BLaER1 treated with 17β-estradiol and CSF1 and Interleukin-3, amounts not matched to agents 10 nM and 100 nM (cell line): ENCODE measurements around the gene PHACTR2.
A peak's percentile ranks its signal among the peaks of the same experiment; 100 is the strongest.
"Not testable (repeated sequence)": the region's sequence is repeated elsewhere in the genome, so short reads cannot be mapped to it uniquely, and the experiment has no call there.

Source experiments
- H3K27ac ChIP-seq, 11 experiments: shearing (Covaris generic); formaldehyde crosslinking; 2 replicates each; pipeline ENCODE4 v1.8.1; 2022
- H3K27me3 ChIP-seq, 11 experiments: shearing (Covaris generic); formaldehyde crosslinking; 2 replicates each; pipeline ENCODE4 v1.8.1; 2022
- H3K36me3 ChIP-seq, 11 experiments: shearing (Covaris generic); formaldehyde crosslinking; 2 replicates each; pipeline ENCODE4 v1.8.1; 2022
- H3K4me1 ChIP-seq, 10 experiments: shearing (Covaris generic); formaldehyde crosslinking; 2 replicates each; pipeline ENCODE4 v1.8.1; 2022
- H3K4me2 ChIP-seq, 11 experiments: shearing (Covaris generic); formaldehyde crosslinking; 2 replicates each; pipeline ENCODE4 v1.8.1; 2022
- H3K4me3 ChIP-seq, 10 experiments: shearing (Covaris generic); formaldehyde crosslinking; 2 replicates each; pipeline ENCODE4 v1.8.1; 2022
- H3K9ac ChIP-seq, 11 experiments: shearing (Covaris generic); formaldehyde crosslinking; 2 replicates each; pipeline ENCODE4 v1.8.1; 2022
- H3K9me3 ChIP-seq, 11 experiments: shearing (Covaris generic); formaldehyde crosslinking; replicated peaks in 1 of 11; 2 replicates each; pipeline ENCODE4 v1.8.1; 2022
- H4K20me1 ChIP-seq, 11 experiments: shearing (Covaris generic); formaldehyde crosslinking; 2 replicates each; pipeline ENCODE4 v1.8.1; 2022
- Cebpa-rat ChIP-seq, 11 experiments: shearing (Covaris generic); IDR thresholded peaks; 2 replicates each; pipeline ENCODE4 v1.8.1; 2022

Gene PHACTR2

DNA sequence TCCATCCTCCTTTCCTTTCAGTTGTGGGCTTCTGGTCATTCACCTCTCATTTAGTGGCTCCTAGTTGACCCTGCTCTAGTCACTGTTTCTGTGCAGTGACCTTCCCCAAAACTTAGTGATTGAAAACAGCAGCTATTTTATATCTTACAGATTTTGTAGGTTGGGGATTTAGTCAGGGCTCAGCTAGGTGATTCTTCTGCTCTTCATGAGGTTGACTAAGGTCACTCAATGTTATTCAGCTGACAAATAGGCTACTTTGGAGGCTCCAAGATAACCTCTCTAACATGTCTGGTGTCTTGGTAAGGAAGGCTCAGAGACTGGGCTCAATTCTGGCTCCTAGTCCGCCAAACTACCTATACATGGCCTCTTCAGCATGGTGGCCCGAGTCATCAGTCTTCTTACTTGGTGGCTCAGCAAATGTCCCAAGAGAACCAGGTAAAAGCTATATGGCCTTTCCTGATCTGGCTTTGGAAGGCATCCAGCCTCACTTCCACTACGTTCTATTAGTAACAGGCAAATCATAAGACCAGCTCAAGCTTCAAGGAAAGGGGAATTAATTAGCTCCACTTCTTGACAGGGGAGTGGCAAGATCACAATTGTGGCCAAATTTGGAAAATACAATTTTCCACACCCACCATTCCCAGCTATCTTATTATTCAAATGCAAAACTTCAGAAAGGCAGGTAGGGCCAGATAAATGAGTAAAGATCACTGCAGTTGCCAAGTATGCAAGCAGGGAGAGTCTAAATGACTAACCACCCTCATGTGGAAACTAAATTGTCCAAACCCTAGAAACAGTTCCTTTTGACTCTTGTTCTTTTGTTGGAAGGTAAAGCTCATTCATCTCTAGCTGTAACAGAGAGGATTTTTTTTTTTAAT, 114.9 kb downstream of the PHACTR2 start:
- TF ChIP-seq Cebpa-rat (IDR thresholded peaks at IDR 0.05): no peak
- Histone ChIP-seq H3K27ac (no peak overlapping the region), H3K9ac (no peak overlapping the region), H3K9me3 (peaks cover 0 to 13% (median 0%) of the 10 kb centered on the region in 11 experiments; a peak in 7 of 22 replicates), H3K27me3 (no peaks in the 10 kb centered on the region), H3K4me1 (no peaks in the 10 kb centered on the region), H3K4me3 (no peak overlapping the region), H4K20me1 (no peaks in the 10 kb centered on the region), H3K36me3 (peaks cover 0 to 56% (median 13%) of the 10 kb centered on the region in 11 experiments; a peak in 11 of 22 replicates), H3K4me2 (no peak overlapping the region)

- H3K4me3 ChIP-seq: no peak overlapping the region
- no peak for TF ChIP-seq Cebpa-rat (IDR thresholded peaks at IDR 0.05)
- H3K9me3 ChIP-seq: peaks cover 0 to 13% (median 0%) of the 10 kb centered on the region in 11 experiments; a peak in 7 of 22 replicates
- H3K27me3 ChIP-seq: no peaks in the 10 kb centered on the region
- no peak overlapping the region for H3K27ac ChIP-seq
- H3K4me1 ChIP-seq: no peaks in the 10 kb centered on the region
- H4K20me1 ChIP-seq: no peaks in the 10 kb centered on the region
- no peak overlapping the region for H3K4me2 ChIP-seq
- no peak overlapping the region for H3K9ac ChIP-seq
- H3K36me3 ChIP-seq: peaks cover 0 to 55% (median 13%) of the 10 kb centered on the region in 11 experiments; a peak in 11 of 22 replicates
These were observed 115.5 kb downstream of the PHACTR2 start for GRCh38 chr6:143793280-143793619.

DNA sequence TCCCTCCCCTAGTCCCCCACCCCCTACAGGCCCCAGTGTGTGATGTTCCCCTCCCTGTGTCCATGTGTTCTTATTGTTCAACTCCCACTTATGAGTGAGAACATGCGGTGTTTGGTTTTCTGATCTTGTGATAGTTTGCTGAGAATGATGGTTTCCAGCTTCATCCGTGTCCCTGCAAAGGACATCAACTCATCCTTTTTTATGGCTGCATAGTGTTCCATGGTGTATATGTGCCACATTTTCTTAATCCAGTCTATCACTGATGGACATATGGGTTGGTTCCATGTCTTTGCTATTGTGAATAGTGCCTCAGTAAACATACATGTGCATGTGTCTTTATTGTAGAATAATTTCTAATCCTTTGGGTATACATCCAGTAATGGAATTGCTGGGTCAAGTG, 118.8 kb downstream of the PHACTR2 start:
- not testable (repeated sequence) for H4K20me1 ChIP-seq, H3K4me3 ChIP-seq, H3K4me2 ChIP-seq, H3K27me3 ChIP-seq, H3K9ac ChIP-seq, H3K27ac ChIP-seq, H3K4me1 ChIP-seq
- Histone ChIP-seq H3K9me3 (peaks cover 0 to 42% (median 7%) of the 10 kb centered on the region in 11 experiments; a peak in 12 of 22 replicates), H3K36me3 (peaks cover 0 to 29% (median 0%) of the 10 kb centered on the region in 11 experiments; a peak in 8 of 22 replicates)

- not testable (repeated sequence) for H3K27ac ChIP-seq, H3K27me3 ChIP-seq, H4K20me1 ChIP-seq, H3K4me2 ChIP-seq, H3K9ac ChIP-seq, H3K4me3 ChIP-seq
- Histone ChIP-seq H3K9me3 (peaks cover 0 to 29% (median 7%) of the 10 kb centered on the region in 11 experiments; a peak in 11 of 22 replicates), H3K36me3 (peaks cover 0 to 15% (median 0%) of the 10 kb centered on the region in 11 experiments; a peak in 4 of 22 replicates), H3K4me1 (peaks cover 0 to 13% (median 0%) of the 10 kb centered on the region in 10 experiments; a peak in 5 of 20 replicates)
These were observed 120.7 kb downstream of the PHACTR2 start for GRCh38 chr6:143798487-143798886.

DNA sequence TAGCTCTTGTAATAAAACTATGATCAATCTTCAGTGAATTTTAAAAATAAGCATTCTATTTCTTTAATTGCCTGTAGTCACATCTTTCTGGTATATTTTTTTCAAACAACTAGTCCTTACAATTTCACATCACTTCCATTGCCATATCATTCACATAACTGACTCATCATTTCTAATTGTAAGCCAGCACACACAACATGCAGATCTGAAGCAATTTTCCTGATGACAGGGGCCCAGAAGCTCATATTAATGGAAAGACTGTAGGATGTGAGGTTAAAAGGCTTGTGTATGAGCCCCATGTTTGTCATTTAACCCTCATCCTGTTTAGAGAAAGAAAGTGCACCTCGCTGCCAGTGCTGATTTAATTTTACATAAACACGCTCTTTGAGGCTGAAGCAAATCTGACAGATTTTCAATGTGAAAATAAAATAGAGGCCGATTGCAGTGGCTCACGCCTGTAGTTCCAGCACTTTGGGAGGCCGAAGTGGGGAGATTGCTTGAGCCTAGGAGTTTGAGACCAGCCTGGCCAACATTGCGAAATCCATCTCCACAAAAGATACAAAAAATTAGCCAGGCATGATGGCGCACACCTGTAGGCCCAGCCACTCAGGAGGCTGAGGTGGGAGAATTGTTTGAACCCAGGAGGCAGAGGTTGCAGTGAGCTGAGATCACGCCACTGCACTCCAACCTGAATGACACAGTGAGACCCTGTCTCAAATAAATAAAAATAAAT, 125.2 kb downstream of the PHACTR2 start:
- H3K9me3 ChIP-seq: peaks cover 0 to 29% (median 7%) of the 10 kb centered on the region in 11 experiments; a peak in 11 of 22 replicates
- H3K4me3 ChIP-seq: no peak overlapping the region
- peaks cover 0 to 14% (median 0%) of the 10 kb centered on the region in 11 experiments; a peak in 3 of 22 replicates for H3K36me3 ChIP-seq
- H3K27ac ChIP-seq: no peak overlapping the region
- TF ChIP-seq Cebpa-rat (IDR thresholded peaks at IDR 0.05): peak in 5 of 11 experiments; percentile 13 to 81 (median 31); a peak in 6 of 22 replicates
- H3K4me1 ChIP-seq: peaks cover 0 to 56% (median 12%) of the 10 kb centered on the region in 10 experiments; a peak in 11 of 20 replicates
- peak overlapping the region in 1 of 11 experiments; percentile 34; a peak in 2 of 22 replicates for H3K4me2 ChIP-seq
- no peaks in the 10 kb centered on the region for H4K20me1 ChIP-seq
- H3K27me3 ChIP-seq: no peaks in the 10 kb centered on the region
- no peak overlapping the region for H3K9ac ChIP-seq

- Histone ChIP-seq H3K4me2 (peak overlapping the region in 2 of 11 experiments; percentile 80 to 85; a peak in 4 of 22 replicates), H3K27me3 (no peaks in the 10 kb centered on the region), H3K9me3 (peaks cover 0 to 23% (median 7%) of the 10 kb centered on the region in 11 experiments; a peak in 11 of 22 replicates), H3K36me3 (peaks cover 0 to 19% (median 0%) of the 10 kb centered on the region in 11 experiments; a peak in 3 of 22 replicates), H3K4me1 (peaks cover 0 to 66% (median 13%) of the 10 kb centered on the region in 10 experiments; a peak in 11 of 20 replicates), H3K4me3 (no peak overlapping the region), H3K9ac (no peak overlapping the region), H4K20me1 (no peaks in the 10 kb centered on the region), H3K27ac (no peak overlapping the region)
- TF ChIP-seq Cebpa-rat (IDR thresholded peaks at IDR 0.05): no peak
These were observed 126.2 kb downstream of the PHACTR2 start for GRCh38 chr6:143803769-143804568.

DNA sequence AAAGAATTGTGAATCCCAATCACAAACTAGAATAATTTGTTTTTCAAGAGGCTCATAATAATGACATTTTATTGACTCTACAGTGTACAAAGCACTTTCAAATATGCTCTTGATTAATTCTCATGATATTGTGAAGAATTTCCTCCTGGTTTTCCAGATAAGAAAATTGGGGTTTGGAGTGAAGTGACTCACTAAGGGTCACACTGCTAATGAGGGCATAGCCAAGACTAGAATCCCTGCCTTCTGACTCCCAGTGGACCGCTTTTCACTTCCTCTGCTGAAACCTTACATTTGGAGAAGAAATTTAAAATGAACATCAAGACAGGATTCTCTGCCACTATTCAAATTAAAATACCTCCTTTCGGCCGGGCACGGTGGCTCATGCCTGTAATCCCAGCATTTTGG, 127.1 kb downstream of the PHACTR2 start:
- Histone ChIP-seq H3K4me3 (no peak overlapping the region), H3K27ac (peak overlapping the region in 2 of 11 experiments; percentile 76 to 78; a peak in 3 of 22 replicates), H4K20me1 (no peaks in the 10 kb centered on the region), H3K4me2 (peak overlapping the region in 3 of 11 experiments; percentile 77 to 85 (median 80); a peak in 6 of 22 replicates), H3K4me1 (peaks cover 0 to 74% (median 13%) of the 10 kb centered on the region in 10 experiments; a peak in 11 of 20 replicates), H3K27me3 (no peaks in the 10 kb centered on the region), H3K9me3 (peaks cover 0 to 16% (median 6%) of the 10 kb centered on the region in 11 experiments; a peak in 11 of 22 replicates), H3K36me3 (peaks cover 0 to 16% (median 0%) of the 10 kb centered on the region in 11 experiments; a peak in 3 of 22 replicates), H3K9ac (no peak overlapping the region)
- TF ChIP-seq Cebpa-rat (IDR thresholded peaks at IDR 0.05): no peak
